DMS 273 (cell line): Measurements from ENCODE around the gene CCNO.

Experiments
- DNase-seq: peaks from one replicate; lab custom pipeline; 2025; ENCODE audit not compliant: unreplicated experiment; lab: John Stamatoyannopoulos, UW

CCNO gene

DNA sequence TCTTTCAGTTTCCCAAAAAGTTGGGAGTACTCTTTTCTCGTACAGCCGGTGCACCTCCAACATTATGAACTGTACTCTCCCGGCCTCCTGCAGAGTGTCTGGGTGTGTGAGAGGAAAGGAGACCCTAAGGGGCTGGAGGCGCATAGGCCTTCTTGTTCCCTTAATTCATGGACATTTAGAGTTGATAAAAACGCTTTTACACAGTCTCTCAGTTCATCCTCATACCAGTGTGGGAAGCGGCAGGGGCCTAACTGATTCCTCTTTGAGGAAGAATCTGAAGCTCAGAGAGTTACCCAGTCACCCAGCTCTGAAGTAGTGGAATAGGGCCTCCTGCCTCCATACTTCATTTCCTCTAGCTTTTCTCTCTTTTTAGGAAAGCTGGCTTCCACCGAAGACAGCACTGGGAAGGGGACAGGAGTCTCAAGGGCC lies 9.6 kb downstream of the CCNO start:
- no peak for DNase-seq

DNA sequence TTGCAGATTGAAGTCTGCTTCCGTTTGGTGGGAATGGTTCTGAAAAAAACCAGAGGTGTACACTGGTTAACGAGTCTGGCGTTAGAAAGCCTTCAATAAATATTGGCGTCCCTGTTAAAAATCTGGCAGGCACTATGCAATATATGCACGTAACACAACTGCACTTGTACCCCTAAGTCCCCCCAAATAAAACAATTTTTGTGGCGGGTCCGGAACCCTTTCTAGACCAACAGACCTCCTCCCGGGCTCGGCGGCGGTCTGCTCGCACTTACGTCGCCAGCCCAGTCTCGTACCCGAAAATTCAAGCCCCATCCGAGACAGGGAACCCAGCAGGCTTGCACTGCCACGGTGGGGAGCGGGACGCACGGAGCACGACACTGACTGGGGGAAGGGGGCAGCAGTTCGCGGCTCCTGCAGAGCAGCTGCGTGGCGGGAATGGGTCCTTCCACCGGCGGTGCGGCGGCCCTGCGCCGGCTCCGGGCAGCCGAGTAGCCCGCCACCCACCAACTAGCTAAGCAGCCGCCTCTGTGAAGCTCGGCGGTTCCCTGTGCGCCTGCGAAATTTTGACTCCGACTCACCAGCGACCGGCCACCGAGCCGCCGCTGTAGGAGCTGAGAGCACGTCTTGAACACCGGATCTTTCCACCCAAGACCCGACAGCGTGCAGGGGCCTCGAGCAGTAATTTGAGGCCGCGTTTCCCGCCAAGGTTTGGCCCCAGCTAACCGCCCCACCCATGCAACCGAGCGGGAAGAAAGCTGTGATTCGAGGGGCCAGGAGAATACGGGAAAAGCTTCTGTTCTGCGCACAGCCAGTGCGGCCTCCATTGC lies 10.2 kb downstream of the CCNO start:
- DNase-seq = no peak

DNA sequence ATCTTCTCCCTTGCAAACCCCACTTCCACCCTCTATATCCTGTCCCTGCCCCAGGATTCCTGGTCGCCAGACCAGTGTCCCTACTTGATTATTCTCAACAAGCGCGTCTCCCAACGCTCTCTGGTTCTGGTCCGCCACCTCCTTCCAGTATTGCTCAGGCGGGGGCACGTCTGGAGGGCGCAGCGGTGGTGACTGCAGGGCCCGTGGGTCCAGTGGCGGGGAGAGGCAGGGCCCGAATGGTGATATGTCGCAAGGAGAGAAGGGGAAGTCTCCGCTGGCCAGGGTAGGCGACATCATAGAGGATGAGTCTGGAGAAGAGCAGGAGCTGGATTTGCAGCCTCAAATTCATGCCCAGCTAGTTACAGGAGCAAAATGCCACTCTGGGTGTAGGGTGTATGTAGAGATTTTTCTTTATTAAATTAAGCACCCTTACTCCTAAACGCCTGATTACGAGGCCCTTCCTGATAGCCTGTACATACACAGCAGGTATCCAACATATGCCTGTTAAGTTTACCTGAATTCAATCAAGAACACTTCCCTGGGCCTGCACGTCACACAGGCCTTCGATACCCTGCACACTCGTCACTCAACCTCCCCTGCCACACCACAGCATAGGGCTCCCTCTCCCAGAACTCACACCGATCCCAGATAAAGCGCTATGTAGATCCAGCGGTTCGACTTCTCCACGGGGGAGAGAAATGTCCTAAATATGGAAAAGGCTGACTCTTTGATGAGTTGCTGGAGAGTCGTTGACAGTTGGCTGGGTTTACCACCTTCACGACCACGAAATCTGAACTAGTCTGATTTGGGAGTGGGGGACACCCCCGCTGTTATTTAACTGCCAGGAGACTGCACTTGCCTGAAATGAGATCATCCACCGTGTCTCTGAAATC lies 11.1 kb downstream of the CCNO start:
- no peak for DNase-seq

DNA sequence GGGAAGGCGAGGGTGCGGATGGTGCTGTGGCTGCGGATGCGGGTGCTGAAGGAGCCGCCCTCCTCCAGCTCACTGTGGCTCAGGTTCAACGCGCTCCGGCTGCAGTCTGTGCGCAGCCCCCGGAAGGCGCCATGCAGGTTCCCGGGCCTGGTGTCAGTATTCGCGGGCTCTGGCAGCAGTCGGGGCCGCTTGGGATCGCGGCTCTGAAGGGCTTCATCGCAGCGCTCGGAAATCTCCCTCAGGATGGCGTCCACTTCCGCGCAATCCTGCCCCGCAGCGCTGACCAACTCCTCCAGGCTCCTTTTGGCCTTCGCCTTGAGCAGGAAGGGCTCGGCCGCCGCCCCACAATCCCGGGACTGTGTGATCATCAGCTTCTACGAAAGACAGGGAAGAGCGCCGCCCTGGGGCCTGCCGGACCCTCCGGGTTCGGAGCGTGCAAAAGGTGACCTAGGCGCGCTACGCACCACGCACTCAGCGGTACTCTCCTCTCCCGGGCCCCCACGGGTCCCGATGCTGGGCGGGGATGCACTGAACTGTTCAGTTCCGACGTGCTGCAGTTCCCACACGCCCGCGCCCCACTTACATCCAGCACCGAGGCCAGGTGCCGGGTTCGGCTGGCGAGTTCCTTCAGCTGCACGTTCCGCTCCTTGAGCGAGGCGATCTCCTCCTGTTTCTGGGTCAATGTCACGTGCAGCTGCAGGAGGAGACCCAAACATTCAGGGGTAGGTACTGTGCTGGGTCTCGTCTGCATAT lies 12.8 kb downstream of the CCNO start:
- DNase-seq = no peak

DNA sequence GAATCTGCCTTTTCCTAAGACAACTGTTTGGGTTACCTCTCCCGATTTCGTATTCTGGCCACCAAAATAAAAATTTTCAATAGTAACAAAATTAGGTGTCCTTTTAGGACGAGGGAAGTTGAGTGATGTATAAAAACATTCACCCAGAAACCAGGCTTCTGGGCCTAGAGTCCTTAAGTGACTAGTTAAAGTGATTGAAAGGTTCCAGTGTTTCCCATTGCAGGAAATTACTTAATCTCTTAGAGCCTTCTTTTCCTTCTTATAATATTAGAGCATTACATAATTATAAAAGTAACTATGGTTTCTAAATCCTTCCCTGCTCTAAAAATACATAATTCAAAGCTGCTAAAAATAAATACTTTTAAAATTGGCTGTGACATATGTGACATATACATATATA lies 13.6 kb downstream of the CCNO start:
- no peak for DNase-seq

DNA sequence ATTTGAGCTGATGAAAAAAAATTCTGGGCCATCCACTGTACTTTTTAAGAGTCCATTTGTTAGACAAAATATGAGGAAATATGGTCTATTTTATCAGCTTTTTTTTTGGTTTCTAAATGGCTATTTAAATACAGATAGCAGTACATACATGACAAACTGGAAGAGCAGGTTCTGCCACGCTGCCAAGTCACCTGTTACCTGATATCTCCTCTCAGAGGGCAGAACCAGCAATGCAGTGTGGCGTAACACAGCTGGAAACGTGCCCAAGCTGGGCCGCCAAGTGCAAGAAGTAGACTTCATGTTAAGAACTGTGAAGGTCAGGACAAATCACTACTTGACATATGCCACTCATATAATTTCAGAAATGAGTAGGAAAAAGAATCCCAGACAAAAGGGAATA lies 14.4 kb downstream of the CCNO start:
- DNase-seq = peak; percentile 23

DNA sequence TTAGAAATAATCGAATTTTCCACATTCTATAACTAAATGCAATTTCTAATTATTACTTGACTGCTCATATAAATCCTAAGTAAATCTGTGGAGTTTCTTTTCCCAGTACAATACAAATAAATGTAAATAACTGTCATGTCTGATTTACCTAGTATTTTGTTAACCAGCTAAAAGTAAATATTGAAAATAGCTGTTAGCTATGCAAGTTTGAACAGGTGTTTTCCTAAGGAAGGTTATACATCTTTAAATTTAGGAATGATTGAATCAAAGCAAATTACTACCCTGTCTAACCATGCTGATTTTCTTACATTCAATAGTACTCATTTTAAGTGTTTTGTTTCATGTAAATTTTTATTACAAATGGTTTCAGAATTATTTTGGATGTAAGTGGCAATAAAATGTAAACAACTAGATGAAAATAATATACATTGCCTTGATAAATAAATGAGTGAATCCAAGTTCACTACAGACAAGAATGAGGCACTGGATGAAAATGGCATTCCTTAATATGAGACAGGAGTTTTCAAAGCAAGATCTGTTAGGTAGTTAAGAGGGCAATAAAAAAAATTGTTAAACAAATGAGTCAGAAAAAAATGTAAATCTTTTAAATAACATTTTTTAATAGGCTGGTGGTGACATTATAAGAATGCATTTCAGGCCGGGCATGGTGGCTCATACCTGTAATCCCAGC lies 22.1 kb downstream of the CCNO start:
- DNase-seq = no peak

DNA sequence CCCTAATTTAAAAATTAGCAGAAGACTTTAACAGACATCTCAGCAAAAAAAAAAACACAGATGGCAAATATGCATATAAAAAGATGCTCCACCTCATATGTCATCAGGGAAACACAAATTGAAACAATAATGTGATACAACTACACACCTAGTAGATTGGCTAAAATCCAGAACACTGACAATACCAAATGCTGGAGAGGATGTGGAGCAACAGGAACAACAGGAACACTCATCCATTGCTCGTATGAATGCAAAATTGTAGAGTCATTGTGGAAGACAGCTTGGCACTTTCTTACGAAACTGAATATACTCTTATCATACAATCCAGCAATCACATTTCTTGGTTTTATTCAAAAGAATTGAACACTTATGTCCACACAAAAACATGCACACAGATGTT lies 28.4 kb downstream of the CCNO start:
- DNase-seq = no peak

DNA sequence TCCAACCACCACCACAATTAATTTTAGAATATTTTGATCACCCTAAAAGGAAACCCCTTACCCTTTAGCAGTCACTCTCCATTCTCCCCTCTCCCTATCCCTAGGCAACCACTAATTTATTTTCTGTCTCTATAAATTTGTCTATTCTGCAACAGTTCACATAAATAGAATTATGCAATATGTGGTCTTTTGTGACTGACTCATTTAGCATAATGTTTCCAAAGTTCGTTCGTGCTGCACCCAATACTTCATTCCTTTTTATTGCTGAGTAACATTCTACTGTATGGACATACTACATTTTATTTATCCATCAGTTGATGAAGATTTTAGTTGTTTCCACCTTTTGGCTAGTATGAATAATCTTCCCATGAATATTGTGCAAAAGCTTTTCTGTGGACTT lies 42.2 kb downstream of the CCNO start:
- DNase-seq = no peak

DNA sequence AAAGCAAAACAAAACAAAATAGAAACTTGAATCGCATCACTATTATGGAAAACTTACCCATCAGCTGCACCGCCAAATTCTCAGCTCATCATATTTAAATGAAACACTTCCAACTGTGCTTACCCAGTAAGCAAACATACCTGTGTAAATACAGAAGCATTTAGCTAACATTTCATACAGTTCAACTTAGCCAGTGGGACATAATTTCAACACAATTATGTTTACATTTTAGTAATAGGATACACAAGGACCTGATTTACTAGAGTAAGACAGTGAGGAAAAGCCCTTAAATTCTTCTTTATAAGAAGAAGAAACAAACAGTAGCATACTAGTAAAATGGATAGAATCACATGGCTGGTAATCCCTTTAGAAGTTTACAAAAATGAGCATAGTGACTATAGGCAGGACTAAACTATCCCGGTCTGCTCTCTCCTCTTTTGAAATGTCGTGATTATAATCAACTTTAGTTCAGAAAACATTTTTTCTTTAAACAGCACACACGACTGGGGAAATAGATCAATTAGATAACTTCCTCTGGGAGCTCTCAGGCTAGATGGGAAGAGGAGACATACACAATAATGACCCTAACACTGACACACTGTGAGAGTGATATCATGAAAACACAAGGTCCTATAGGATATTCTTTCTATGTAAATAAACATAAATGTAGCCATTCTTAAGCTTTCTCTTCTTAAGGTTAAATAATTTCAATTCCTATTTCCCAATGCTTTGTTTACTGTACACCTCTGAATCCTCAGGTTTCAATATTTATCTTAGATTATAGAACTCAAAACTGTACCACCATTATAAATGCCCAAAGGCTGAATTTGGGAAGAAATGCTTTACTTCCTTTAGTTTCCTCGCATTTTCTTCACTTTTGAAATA lies 44.5 kb downstream of the CCNO start:
- DNase-seq = no peak

DNA sequence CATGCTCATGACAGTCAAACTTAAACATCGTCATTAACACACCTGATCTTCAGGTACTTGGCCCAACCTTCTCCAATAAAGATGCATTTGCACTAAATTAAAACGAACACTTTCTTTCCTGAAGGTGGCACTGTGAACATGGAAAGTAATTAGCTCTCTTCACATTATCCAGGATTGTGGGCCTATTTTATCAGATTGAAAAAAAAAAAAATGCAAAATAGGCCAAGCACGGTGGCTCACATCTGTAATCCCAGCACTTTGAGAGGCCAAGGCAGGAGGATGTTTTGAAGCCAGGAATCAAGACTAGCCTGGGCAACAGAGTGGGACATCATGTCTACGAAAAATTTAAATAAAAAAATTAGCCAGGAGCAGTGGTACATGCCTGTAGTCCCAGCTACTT lies 46.0 kb downstream of the CCNO start:
- peak; percentile 62 for DNase-seq
